IMR-90 (cell line): ENCODE measurements around the gene PDYN. TPM values are rescaled to one million over a fixed set of nuclear protein-coding genes. Genes with fewer than 3 reads are reported as not detected.

ENCODE experiments used
- ATAC-seq: fragments of 200-7000 bp; cut with Tn5 transposase; 2 replicates; pipeline ENCODE4 v1.9.1; 2020; ENCODE audit warnings: low read depth, mild to moderate bottlenecking, moderate library complexity
- BruUV-seq: library from RNA; stranded (reverse); fragments of 400-500 nt; replicated peaks from 2 replicates; lab custom pipeline; 2021; lab: Mats Ljungman, UMichigan
- CTCF ChIA-PET: fragments of 300-600 bp; formaldehyde crosslinking; extraction: SDS; loops from one replicate; lab custom pipeline; 2021; ENCODE audit warnings: antibody characterized with exemption; lab: Yijun Ruan, JAX
- POLR2A ChIA-PET: fragments of 300-600 bp; sonication (Branson Sonifier 250); formaldehyde crosslinking; loops from one replicate; lab custom pipeline; 2022; ENCODE audit warnings: antibody characterized with exemption; ENCODE audit not compliant: unreplicated experiment; lab: Charles Lee
- DNase-seq: peaks from one replicate; pipeline ENCODE4 v3.0.0; 2013
- H2AFZ ChIP-seq: replicated peaks from 2 replicates; pipeline ENCODE3; 2013; ENCODE audit warnings: low read length, mild to moderate bottlenecking; ENCODE audit not compliant: poor library complexity
- H2AK5ac ChIP-seq: 2 replicates; pipeline ENCODE4 v1.6.1; 2013; ENCODE audit warnings: low read depth, low read length, inconsistent platforms
- H2AK9ac ChIP-seq: replicated peaks from 2 replicates; pipeline ENCODE3; 2013; ENCODE audit warnings: mild to moderate bottlenecking, low read depth, low read length, moderate library complexity; ENCODE audit not compliant: poor library complexity
- H2BK120ac ChIP-seq: 2 replicates; pipeline ENCODE4 v1.6.1; 2013; ENCODE audit warnings: low read depth, low read length, inconsistent platforms
- H2BK15ac ChIP-seq: 3 replicates; pipeline ENCODE4 v1.6.1; 2013; ENCODE audit warnings: low read depth, low read length, inconsistent platforms
- H2BK20ac ChIP-seq: 2 replicates; pipeline ENCODE4 v1.6.1; 2013; ENCODE audit warnings: low read depth, mild to moderate bottlenecking, inconsistent platforms, low read length, moderate library complexity
- H2BK5ac ChIP-seq: 2 replicates; pipeline ENCODE4 v1.6.1; 2013; ENCODE audit warnings: mild to moderate bottlenecking, low read depth, low read length, inconsistent platforms; ENCODE audit not compliant: poor library complexity, severe bottlenecking
- H3K14ac ChIP-seq: replicated peaks from 2 replicates; pipeline ENCODE4 v1.6.1; 2013; ENCODE audit warnings: low read depth, low read length, inconsistent platforms
- H3K18ac ChIP-seq: 2 replicates; pipeline ENCODE4 v1.6.1; 2013; ENCODE audit warnings: low read depth, low read length, control low read depth
- H3K23ac ChIP-seq: 2 replicates; pipeline ENCODE4 v1.6.1; 2013; ENCODE audit warnings: low read depth, low read length, inconsistent platforms
- H3K27ac ChIP-seq: 2 replicates; pipeline ENCODE4 v1.5.1; 2013; ENCODE audit warnings: mild to moderate bottlenecking, control low read depth, low read length; ENCODE audit not compliant: insufficient read depth
- H3K27me3 ChIP-seq: 2 replicates; pipeline ENCODE4 v1.6.1; 2013; ENCODE audit warnings: low read length; ENCODE audit not compliant: control insufficient read depth, insufficient read depth
- H3K36me3 ChIP-seq: 2 replicates; pipeline ENCODE4 v1.6.1; 2013; ENCODE audit warnings: low read length, mixed read lengths; ENCODE audit not compliant: control insufficient read depth, insufficient read depth
- H3K4ac ChIP-seq: 2 replicates; pipeline ENCODE4 v1.6.1; 2013; ENCODE audit warnings: low read depth, low read length, inconsistent platforms
- H3K4me1 ChIP-seq: 2 replicates; pipeline ENCODE4 v1.6.1; 2013; ENCODE audit warnings: low read length, mixed read lengths; ENCODE audit not compliant: control insufficient read depth, insufficient read depth
- H3K4me2 ChIP-seq: 2 replicates; pipeline ENCODE4 v1.6.1; 2013; ENCODE audit warnings: low read depth, mild to moderate bottlenecking, control low read depth, low read length, moderate library complexity
- H3K4me3 ChIP-seq: 2 replicates; pipeline ENCODE4 v1.5.1; 2013; ENCODE audit warnings: low read depth, mild to moderate bottlenecking, control low read depth, low read length, moderate library complexity; ENCODE audit not compliant: insufficient read depth
- H3K56ac ChIP-seq: 2 replicates; pipeline ENCODE4 v1.6.1; 2013; ENCODE audit warnings: low read length, inconsistent platforms; ENCODE audit not compliant: insufficient read depth; ENCODE audit errors: extremely low read depth
- H3K79me1 ChIP-seq, 2 experiments: 2 replicates each; pipeline ENCODE4 v1.6.1; 2013; ENCODE audit warnings: low read length in 2 of 2, inconsistent platforms in 1 of 2, low read depth in 1 of 2
- H3K9ac ChIP-seq: 2 replicates; pipeline ENCODE4 v1.6.1; 2013; ENCODE audit warnings: low read depth, low read length, control low read depth
- H3K9me1 ChIP-seq: 2 replicates; pipeline ENCODE4 v1.6.1; 2013; ENCODE audit warnings: low read length, inconsistent platforms; ENCODE audit not compliant: insufficient read depth
- H3K9me3 ChIP-seq: 2 replicates; pipeline ENCODE4 v1.6.1; 2013; ENCODE audit warnings: low read length; ENCODE audit not compliant: control insufficient read depth, insufficient read depth
- H4K20me1 ChIP-seq: 2 replicates; pipeline ENCODE4 v1.6.1; 2013; ENCODE audit warnings: low read length, inconsistent platforms; ENCODE audit not compliant: insufficient read depth
- H4K5ac ChIP-seq: 2 replicates; pipeline ENCODE4 v1.6.1; 2013; ENCODE audit warnings: mild to moderate bottlenecking, low read depth, low read length, control low read depth
- H4K8ac ChIP-seq, 2 experiments: 2 replicates each; pipeline ENCODE4 v1.6.1; 2013; ENCODE audit warnings: low read depth in 2 of 2, low read length in 2 of 2, control low read depth in 1 of 2, inconsistent platforms in 1 of 2
- H4K91ac ChIP-seq: 2 replicates; pipeline ENCODE4 v1.6.1; 2013; ENCODE audit warnings: low read depth, low read length, inconsistent platforms; ENCODE audit not compliant: insufficient read depth
- MAZ ChIP-seq: IDR thresholded peaks from 2 replicates; pipeline ENCODE4 v1.6.1; 2012; ENCODE audit warnings: low read depth, mild to moderate bottlenecking, low read length, improper control_type of control experiment, moderate library complexity, borderline replicate concordance
- NFE2L2 ChIP-seq: fragments of 150-350 bp; IDR thresholded peaks from 2 replicates; pipeline ENCODE4 v1.6.1; 2016; ENCODE audit warnings: low read depth, mild to moderate bottlenecking, low read length
- WGBS, 2 experiments: methylation state at CpG; one replicate each; pipeline versions ENCODE4 v1.1.5 to v1.1.7; 2013; ENCODE audit warnings: missing lambda C conversion rate in 2 of 2; ENCODE audit not compliant: insufficient read length in 1 of 2; ENCODE audit errors: extremely low coverage in 2 of 2; 5-methylcytosine and 5-hydroxymethylcytosine counted together
- dilution Hi-C: fragments of 300-500 bp; cut with HindIII; formaldehyde crosslinking; loops from one replicate; pipeline ENCODE4 v1.14.3; 2018; ENCODE audit warnings: low sequenced_read_pairs; ENCODE audit not compliant: unreplicated experiment
- in situ Hi-C: fragments of 300-500 bp; cut with MboI; formaldehyde crosslinking; loops from 3 replicates; pipeline ENCODE4 v1.14.3; 2019; ENCODE audit warnings: low sequenced_read_pairs, inconsistent platforms, mixed read lengths
- intact Hi-C: fragments of 100-400 bp; cut with micrococcal nuclease; formaldehyde crosslinking; loops from 2 replicates; pipeline ENCODE4 v1.10.0; 2022
- polyA plus RNA-seq, 3 experiments: library from polyadenylated mRNA; depleted of rRNA; stranded (reverse); fragments of >200 nt; gene quantifications; 2 replicates each; pipeline ENCODE4 v1.2.3, GENCODE V29; 2012; ENCODE audit warnings: low replicate concordance in 1 of 3
- total RNA-seq: library from RNA; depleted of rRNA; stranded (reverse); fragments of >200 nt; gene quantifications from 2 replicates; pipeline ENCODE4 v1.2.3, GENCODE V29; 2012

Gene PDYN
- total and polyA plus RNA-seq, 2 of the 4 experiments (the other 2 are of a cell fraction) = not detected

DNA sequence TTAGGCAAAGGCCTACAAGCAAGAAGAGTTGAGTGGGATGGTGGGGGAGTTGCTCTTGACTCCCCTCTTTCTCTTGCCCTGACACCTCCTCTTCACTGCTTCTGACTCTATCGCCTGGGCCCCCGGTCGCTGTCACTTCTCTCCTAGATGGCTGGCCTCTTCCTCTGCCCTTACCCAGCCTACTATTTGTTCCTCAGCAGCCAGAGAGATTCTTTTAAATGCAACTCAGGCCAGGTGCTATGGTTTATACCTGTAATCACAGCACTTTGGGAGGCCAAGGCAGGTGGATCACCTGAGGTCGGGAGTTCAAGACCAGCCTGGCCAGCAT is 4.3 kb upstream of the PDYN start:
- intact Hi-C loops = no loop called here
- POLR2A ChIA-PET = no interaction called here
- H2BK5ac ChIP-seq = no peak overlapping the region
- H3K18ac ChIP-seq = no peak overlapping the region
- BruUV-seq = no TSS peak
- H3K14ac ChIP-seq = no peak overlapping the region
- no peaks in the 10 kb centered on the region for H3K9me1 ChIP-seq
- CTCF ChIA-PET = no interaction called here
- H2AK5ac ChIP-seq = no peak overlapping the region
- DNase-seq = no peak
- peaks cover 21% of the 10 kb centered on the region for H3K27me3 ChIP-seq
- no peak overlapping the region for H3K56ac ChIP-seq
- ATAC-seq = no peak
- 68% methylated on average over 3 of the region's 4 CpGs; no CpG with 5 or more reads in 1 of the 2 experiments for WGBS, 2 experiments
- H4K20me1 ChIP-seq = no peaks in the 10 kb centered on the region
- H3K4ac ChIP-seq = no peak overlapping the region
- H2BK15ac ChIP-seq = no peak overlapping the region
- H3K4me1 ChIP-seq = no peaks in the 10 kb centered on the region
- no peak overlapping the region for H4K8ac ChIP-seq
- TF ChIP-seq NFE2L2 (no peak), MAZ (no peak)
- no peak overlapping the region for H2BK20ac ChIP-seq
- no peak overlapping the region for H2BK120ac ChIP-seq
- dilution Hi-C loops = no loop called here
- H3K27ac ChIP-seq = no peak overlapping the region
- H2AK9ac ChIP-seq = no peak overlapping the region
- in situ Hi-C loops = no loop called here
- no peak overlapping the region for H2AFZ ChIP-seq
- H3K79me1 ChIP-seq = no peaks in the 10 kb centered on the region
- no peak overlapping the region for H3K9ac ChIP-seq
- no peak overlapping the region for H4K5ac ChIP-seq
- no peaks in the 10 kb centered on the region for H3K36me3 ChIP-seq
- H3K4me2 ChIP-seq = no peak overlapping the region
- H4K91ac ChIP-seq = no peak overlapping the region
- no peak overlapping the region for H3K4me3 ChIP-seq
- no peak overlapping the region for H3K23ac ChIP-seq
- H3K9me3 ChIP-seq = no peaks in the 10 kb centered on the region
